ENCODE measurements around the gene KRTAP12-3. TPM values are rescaled to one million over a fixed set of nuclear protein-coding genes. Genes with fewer than 3 reads are reported as not detected.

KRTAP12-3 gene
- total RNA-seq, 1 experiment from 2014 or later, result not detected

DNA sequence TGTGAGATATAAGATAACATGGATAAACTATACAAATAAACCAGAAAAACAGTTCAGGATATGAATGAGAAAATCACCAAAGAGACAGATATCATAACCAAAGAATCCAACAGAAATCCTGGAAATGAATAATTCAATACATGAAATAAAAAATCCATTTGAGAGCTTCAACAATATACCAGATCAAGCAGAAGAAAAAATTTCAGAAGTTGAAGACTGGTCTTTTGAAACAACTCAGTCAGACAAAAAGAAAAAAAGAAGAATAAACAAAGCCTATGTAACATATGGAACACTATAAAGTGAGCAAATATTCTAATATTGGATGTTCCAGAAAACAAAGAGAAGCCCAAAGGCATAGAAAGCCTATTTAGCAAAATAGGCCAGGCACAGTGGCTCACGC is 14.2 kb downstream of the KRTAP12-3 start:
- H3K9me3 ChIP-seq (ENCODE audit: low read depth, low read length, poor library complexity, severe bottlenecking), result peaks cover 28% of the 10 kb centered on the region
- no TSS peak for BruUV-seq (replicated peaks)
- H3K4me3 ChIP-seq (ENCODE audit: low read depth, low read length, poor library complexity, severe bottlenecking), result no peak overlapping the region
- ChIA-PET CTCF (no interaction called here), POLR2A (ENCODE audit: low non-redundant PET) (no interaction called here)
- TF ChIP-seq, protein P1, sequence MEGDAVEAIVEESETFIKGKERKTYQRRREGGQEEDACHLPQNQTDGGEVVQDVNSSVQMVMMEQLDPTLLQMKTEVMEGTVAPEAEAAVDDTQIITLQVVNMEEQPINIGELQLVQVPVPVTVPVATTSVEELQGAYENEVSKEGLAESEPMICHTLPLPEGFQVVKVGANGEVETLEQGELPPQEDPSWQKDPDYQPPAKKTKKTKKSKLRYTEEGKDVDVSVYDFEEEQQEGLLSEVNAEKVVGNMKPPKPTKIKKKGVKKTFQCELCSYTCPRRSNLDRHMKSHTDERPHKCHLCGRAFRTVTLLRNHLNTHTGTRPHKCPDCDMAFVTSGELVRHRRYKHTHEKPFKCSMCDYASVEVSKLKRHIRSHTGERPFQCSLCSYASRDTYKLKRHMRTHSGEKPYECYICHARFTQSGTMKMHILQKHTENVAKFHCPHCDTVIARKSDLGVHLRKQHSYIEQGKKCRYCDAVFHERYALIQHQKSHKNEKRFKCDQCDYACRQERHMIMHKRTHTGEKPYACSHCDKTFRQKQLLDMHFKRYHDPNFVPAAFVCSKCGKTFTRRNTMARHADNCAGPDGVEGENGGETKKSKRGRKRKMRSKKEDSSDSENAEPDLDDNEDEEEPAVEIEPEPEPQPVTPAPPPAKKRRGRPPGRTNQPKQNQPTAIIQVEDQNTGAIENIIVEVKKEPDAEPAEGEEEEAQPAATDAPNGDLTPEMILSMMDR (conservative IDR thresholded peaks at IDR 0.05; ENCODE audit: low read depth, low read length), result no peak
- no peak for TF ChIP-seq EZH2 (IDR thresholded peaks at IDR 0.05; ENCODE audit: borderline replicate concordance, low read depth, low read length, poor library complexity, severe bottlenecking)
- H3K27ac ChIP-seq (ENCODE audit: low read depth, low read length, poor library complexity, severe bottlenecking), result no peak overlapping the region
- DNase-seq (ENCODE audit: low spot score), result no peak
- no peaks in the 10 kb centered on the region for H3K36me3 ChIP-seq (ENCODE audit: insufficient read depth, low read length, poor library complexity, severe bottlenecking)
- intact Hi-C loops (cut with micrococcal nuclease; ENCODE audit: unreplicated experiment), result no loop called here
- H3K4me1 ChIP-seq (ENCODE audit: insufficient read depth, low read length, poor library complexity, severe bottlenecking), result no peaks in the 10 kb centered on the region
- H3K27me3 ChIP-seq (replicated peaks; ENCODE audit: insufficient read depth, low read depth, low read length, poor library complexity), result no peaks in the 10 kb centered on the region

DNA sequence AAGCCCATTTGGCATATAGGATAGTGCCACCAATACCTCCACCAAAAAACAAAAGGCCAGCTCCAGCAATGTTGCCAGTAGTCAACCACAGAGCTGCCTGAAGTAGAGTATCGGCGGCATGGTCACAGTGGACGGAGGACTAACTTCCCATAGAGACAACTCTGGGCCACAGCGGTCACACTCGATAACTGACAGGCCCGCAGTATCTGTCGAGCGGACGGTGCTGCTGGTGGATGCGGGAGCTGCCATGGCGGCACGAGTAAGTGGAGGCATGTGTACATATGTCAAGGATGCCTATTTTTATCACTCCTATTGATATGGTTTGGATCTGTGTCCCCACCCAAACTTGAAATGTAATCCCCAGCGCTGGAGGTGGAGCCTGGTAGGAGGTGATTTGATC is 20.1 kb downstream of the KRTAP12-3 start:
- H3K4me1 ChIP-seq (ENCODE audit: insufficient read depth, low read length, poor library complexity, severe bottlenecking), result no peaks in the 10 kb centered on the region
- H3K9me3 ChIP-seq (ENCODE audit: low read depth, low read length, poor library complexity, severe bottlenecking), result peaks cover 8% of the 10 kb centered on the region
- intact Hi-C loops (cut with micrococcal nuclease; ENCODE audit: unreplicated experiment), result no loop called here
- no peak overlapping the region for H3K27ac ChIP-seq (ENCODE audit: low read depth, low read length, poor library complexity, severe bottlenecking)
- no peak overlapping the region for H3K4me3 ChIP-seq (ENCODE audit: low read depth, low read length, poor library complexity, severe bottlenecking)
- H3K27me3 ChIP-seq (replicated peaks; ENCODE audit: insufficient read depth, low read depth, low read length, poor library complexity), result no peaks in the 10 kb centered on the region
- TF ChIP-seq EZH2 (IDR thresholded peaks at IDR 0.05; ENCODE audit: borderline replicate concordance, low read depth, low read length, poor library complexity, severe bottlenecking), result no peak
- TF ChIP-seq, protein P1 (conservative IDR thresholded peaks at IDR 0.05; ENCODE audit: low read depth, low read length), result no peak
- no peak for DNase-seq (ENCODE audit: low spot score)
- POLR2A ChIA-PET (ENCODE audit: low non-redundant PET), result no interaction called here
- CTCF ChIA-PET, result no interaction called here
- BruUV-seq (replicated peaks), result no TSS peak
- H3K36me3 ChIP-seq (ENCODE audit: insufficient read depth, low read length, poor library complexity, severe bottlenecking), result no peaks in the 10 kb centered on the region

DNA sequence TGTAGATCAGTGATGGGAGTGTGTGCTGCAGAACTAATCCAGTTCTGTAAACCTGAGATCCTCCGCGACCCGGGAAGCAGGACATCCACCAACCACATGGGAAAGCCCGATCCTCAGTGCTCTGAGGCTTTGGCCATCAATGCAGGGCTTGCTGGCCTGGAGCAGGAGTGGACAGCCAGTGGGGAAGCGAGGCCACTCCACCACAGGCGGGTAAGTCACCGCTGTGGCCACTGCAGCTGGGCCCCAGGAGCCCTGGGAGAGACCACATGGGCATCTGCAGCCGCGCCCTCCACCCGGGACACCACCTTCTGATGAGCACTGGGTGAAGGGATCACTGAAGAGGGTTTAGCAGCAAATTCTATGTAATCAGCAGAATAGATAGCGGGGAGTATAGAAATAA is 23.4 kb downstream of the KRTAP12-3 start:
- Histone ChIP-seq H3K36me3 (ENCODE audit: insufficient read depth, low read length, poor library complexity, severe bottlenecking) (no peaks in the 10 kb centered on the region), H3K27ac (ENCODE audit: low read depth, low read length, poor library complexity, severe bottlenecking) (no peak overlapping the region), H3K4me3 (ENCODE audit: low read depth, low read length, poor library complexity, severe bottlenecking) (no peak overlapping the region), H3K9me3 (ENCODE audit: low read depth, low read length, poor library complexity, severe bottlenecking) (no peaks in the 10 kb centered on the region), H3K4me1 (ENCODE audit: insufficient read depth, low read length, poor library complexity, severe bottlenecking) (no peaks in the 10 kb centered on the region), H3K27me3 (replicated peaks; ENCODE audit: insufficient read depth, low read depth, low read length, poor library complexity) (no peaks in the 10 kb centered on the region)
- TF ChIP-seq, protein P1 (conservative IDR thresholded peaks at IDR 0.05; ENCODE audit: low read depth, low read length), result no peak
- no peak for TF ChIP-seq EZH2 (IDR thresholded peaks at IDR 0.05; ENCODE audit: borderline replicate concordance, low read depth, low read length, poor library complexity, severe bottlenecking)
- CTCF ChIA-PET, result no interaction called here
- BruUV-seq (replicated peaks), result no TSS peak
- DNase-seq (ENCODE audit: low spot score), result no peak
- intact Hi-C loops (cut with micrococcal nuclease; ENCODE audit: unreplicated experiment), result no loop called here
- POLR2A ChIA-PET (ENCODE audit: low non-redundant PET), result no interaction called here

Data from A673 (cell line).